ENCODE results near the gene OTOF. TPM values are rescaled to one million over a fixed set of nuclear protein-coding genes. Genes with fewer than 3 reads are reported as not detected.

The OTOF gene
- polyA plus RNA-seq, 1 of the 3 experiments (the other 2 are of a cell fraction): not detected

DNA sequence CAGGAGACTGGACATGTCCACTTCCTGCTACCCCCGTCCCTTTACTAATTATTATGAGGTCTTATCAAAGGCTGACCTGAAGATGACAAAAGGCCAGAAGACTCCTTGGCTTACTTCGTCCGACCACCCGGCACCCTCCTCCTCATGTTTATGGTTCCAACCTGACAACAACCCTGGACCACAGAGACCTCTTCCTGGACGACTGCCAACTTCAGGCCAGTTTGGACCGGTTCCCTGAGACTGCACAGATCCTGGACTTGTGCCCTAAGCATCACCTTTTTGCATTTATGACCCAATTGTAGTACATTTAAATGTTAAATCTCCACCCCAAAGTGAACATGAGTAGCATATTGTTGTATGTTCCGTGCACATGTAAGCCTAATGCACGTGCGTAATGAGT lies 70.4 kb downstream of the OTOF start:
- Histone ChIP-seq H3K79me2 (ENCODE audit: insufficient read depth) (no peaks in the 10 kb centered on the region), H3K27ac (ENCODE audit: low read depth in 2 of 2, low read length in 1 of 2) (no peak overlapping the region), H3K4me2 (no peak overlapping the region), H3K27me3 (ENCODE audit: insufficient read depth) (no peaks in the 10 kb centered on the region), H2AFZ (ENCODE audit: low read depth) (no peak overlapping the region), H3K4me3 (ENCODE audit: low read depth in 2 of 2, low read length in 1 of 2) (no peak overlapping the region), H3K4me1 (ENCODE audit: control insufficient read depth in 1 of 2, insufficient read depth in 2 of 2, low read depth in 1 of 2, low read length in 1 of 2) (peaks cover 0 to 4% of the 10 kb centered on the region in 2 experiments; a peak in 1 of 4 replicates), H4K20me1 (ENCODE audit: insufficient read depth) (no peaks in the 10 kb centered on the region), H3K9ac (no peak overlapping the region), H3K9me3 (no peaks in the 10 kb centered on the region), H3K36me3 (replicated peaks in 1 of 2; ENCODE audit: control insufficient read depth in 1 of 2, insufficient read depth in 2 of 2, low read length in 1 of 2) (no peaks in the 10 kb centered on the region), H3K9me2 (no peaks in the 10 kb centered on the region), H3F3A (replicated peaks; ENCODE audit: insufficient read depth) (no peaks in the 10 kb centered on the region)
- DNase-seq: no peak
- POLR2A ChIA-PET: no interaction called here
- WGBS (ENCODE audit: low lambda C conversion rate): 82% methylated on average over 9 of the region's 9 CpGs
- CTCF ChIA-PET: no interaction called here
- TF ChIP-seq, protein P1, sequence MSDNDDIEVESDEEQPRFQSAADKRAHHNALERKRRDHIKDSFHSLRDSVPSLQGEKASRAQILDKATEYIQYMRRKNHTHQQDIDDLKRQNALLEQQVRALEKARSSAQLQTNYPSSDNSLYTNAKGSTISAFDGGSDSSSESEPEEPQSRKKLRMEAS (IDR thresholded peaks at IDR 0.05; ENCODE audit: low read depth): no peak
- 0 out of 2 replicates have a peak, but pooled peaks have one; percentile 16 for TF ChIP-seq NFIC (IDR thresholded peaks at IDR 0.05; ENCODE audit: borderline replicate concordance)

Other genes starting within 250 kb of the OTOF start
- 64.3 and 69.9 TPM in 2 replicates for gene HADHA, start 233.5 kb downstream of the OTOF start, polyA plus RNA-seq (2012; rRNA removed)
- gene HADHB, start 233.2 kb downstream of the OTOF start, polyA plus RNA-seq (2012; rRNA removed): 108 and 137 TPM in 2 replicates
- 4.4 and 6.2 TPM in 2 replicates for gene SELENOI, start 132.0 kb downstream of the OTOF start, polyA plus RNA-seq (2012; rRNA removed)
- gene ADGRF3, start 131.3 kb downstream of the OTOF start, polyA plus RNA-seq (2012; rRNA removed): 0.10 and 0.31 TPM in 2 replicates
- gene DRC1, start 76.2 kb downstream of the OTOF start, polyA plus RNA-seq (2012; rRNA removed): 0.18 TPM in 1 of 2 replicates, not detected in the other
- gene CIB4, start 163.2 kb upstream of the OTOF start, polyA plus RNA-seq (2012; rRNA removed): not detected in 2 replicates
- gene KCNK3, start 214.6 kb upstream of the OTOF start, polyA plus RNA-seq (2012; rRNA removed): 0.16 and 0.31 TPM in 2 replicates

All from SK-N-SH (cell line).